Right hindlimb (tissue), 1 donor: ENCODE results near the gene MTHFS.
"Not testable (repeated sequence)": the region's sequence is repeated elsewhere in the genome, so short reads cannot be mapped to it uniquely, and the experiment has no call there.

Experiments used
- DNase-seq: peaks from one replicate; pipeline ENCODE4 v3.0.0-alpha.2; 2018

Gene MTHFS

GRCh38 chr15:79915776-79916501 is 19.1 kb upstream of the MTHFS start:
- DNase-seq, result not testable (repeated sequence)

DNA sequence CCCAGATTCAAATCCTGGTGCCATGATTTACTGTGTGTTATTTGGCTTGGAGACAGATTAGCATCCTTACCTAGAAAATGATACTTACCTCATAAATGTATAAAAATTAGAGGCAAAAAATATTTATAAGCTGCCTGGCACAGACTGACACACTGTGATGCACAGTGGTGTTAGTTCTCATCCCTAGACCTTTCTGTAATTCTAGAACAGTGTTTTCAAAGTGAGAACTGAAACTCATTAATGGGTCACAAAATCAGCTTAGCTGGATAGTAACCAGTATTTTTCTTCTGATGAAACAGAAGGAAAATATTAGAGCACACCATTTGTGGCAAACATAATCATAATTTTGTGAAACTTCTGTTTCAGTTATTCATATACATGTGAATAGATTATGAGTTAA is 17.9 kb upstream of the MTHFS start:
- no peak for DNase-seq

DNA sequence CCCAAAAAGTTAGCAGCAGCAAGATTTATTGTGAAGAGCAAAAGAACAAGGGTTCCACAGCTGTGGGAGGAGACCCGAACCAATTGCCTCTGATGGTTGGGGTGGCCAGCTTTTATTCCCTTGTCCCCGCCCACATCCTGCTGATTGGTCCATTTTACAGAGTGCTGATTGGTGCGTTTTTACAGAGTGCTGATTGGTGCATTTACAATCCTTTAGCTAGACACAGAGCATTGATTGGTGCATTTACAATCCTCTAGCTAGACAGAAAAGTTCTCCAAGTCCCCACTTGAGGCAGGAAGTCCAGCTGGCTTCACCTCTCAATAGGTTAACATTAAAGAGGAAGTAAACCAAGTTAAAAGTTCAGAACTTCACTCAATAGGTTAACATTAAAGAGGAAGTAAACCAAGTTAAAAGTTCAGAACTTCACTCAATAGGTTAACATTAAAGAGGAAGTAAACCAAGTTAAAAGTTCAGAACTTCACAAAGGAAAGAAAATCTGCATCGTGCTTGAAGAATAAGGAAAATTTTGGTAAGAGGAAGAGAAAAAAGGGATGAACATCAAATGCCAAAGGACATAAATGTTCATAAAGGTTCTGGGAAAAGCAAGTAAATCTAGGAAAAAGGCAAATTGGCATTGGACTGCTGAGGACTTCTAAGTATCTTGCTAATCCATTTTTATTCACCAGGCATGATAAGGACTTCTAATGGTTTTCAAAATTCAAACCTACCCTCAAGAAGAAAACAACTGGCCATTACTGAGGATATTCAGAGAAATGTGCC is 12.9 kb upstream of the MTHFS start:
- DNase-seq, result not testable (repeated sequence)

- no peak for DNase-seq
Measured at GRCh38 chr15:79904271-79904670, 7.5 kb upstream of the MTHFS start.

DNA sequence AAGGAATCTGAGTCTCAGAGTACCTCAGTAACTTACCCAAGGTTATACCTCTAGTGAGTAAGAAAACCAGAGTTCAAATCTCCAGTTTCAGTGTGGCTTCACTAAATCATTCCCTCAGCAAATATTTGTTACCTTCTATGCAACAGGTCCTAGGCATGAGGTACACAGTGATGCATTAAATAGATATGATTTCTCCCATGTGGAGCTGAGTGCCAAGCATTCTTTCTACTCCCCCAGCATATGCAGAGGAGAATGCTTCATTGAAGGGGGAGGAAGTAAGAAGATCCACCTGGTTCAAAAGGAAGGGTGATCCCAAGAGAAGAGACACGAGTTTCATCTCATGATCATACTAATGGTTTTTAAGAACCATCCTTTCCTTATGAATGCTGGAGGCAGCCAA is 6.8 kb upstream of the MTHFS start:
- DNase-seq, result no peak

- DNase-seq, result no peak
Measured at GRCh38 chr15:79903144-79903543, 6.3 kb upstream of the MTHFS start.

DNA sequence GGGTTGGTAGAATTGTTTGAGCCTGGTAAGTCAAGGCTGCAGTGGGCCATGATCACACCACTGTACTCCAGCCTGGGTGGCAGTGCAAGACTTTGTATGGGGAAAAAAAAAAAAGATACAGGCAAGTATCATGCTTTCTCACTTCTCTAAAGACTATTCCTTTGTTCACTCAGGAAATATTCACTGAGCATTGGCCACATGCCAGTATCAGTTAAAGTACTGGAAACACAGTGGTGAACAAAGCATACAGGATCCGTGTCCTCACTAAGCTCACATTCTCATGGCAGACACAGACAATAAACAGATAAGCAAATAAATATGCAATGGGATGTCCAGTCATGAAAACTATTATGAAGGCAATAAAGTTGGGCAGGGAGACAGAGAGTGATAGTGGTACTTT is 5.1 kb upstream of the MTHFS start:
- DNase-seq, result no peak

DNA sequence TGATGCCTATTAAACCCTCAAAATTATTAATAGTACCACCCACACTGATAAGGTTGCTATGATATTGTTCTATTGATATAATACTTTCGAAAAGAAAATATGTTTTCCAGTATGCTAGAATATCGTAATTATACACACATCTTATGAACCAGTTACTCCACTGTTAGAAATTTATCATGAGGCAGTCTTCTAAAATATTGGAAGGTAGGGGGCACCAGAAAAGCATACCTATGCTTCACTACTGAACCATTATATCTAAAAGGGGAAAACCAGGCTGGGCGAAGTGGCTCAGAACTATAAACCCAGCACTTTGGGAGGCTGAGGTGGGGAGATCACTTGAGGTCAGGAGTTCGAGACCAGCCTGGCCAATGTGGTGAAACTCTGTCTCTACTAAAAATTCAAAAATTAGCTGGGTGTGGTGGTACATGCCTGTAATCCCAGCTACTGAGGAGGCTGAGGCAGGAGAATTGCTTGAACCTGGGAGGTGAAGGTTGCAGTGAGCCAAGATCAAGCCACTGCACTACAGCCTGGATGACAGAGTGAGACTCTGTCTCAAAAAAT is 4.1 kb upstream of the MTHFS start:
- DNase-seq, result not testable (repeated sequence)

- DNase-seq, result no peak
Measured at GRCh38 chr15:79900087-79900486, 3.3 kb upstream of the MTHFS start.

DNA sequence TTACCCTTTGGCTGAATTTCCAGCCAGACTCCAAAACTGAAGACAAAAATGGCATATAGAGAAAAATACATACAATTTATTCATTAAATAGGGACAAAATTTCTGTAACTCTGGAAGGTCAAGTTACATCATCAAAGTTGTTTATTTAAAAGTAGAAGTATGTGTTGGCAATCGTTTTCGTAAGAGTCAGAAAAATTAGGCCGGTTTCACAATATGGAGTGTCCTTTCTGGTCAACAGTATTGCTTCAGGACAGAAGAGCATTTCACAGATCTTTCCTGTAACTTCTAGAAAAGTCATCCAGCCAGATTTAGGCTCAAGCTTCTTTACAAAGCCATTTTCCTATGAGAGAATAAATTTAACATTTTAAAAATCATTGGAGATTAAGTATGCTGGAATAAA is 2.0 kb upstream of the MTHFS start:
- not testable (repeated sequence) for DNase-seq

DNA sequence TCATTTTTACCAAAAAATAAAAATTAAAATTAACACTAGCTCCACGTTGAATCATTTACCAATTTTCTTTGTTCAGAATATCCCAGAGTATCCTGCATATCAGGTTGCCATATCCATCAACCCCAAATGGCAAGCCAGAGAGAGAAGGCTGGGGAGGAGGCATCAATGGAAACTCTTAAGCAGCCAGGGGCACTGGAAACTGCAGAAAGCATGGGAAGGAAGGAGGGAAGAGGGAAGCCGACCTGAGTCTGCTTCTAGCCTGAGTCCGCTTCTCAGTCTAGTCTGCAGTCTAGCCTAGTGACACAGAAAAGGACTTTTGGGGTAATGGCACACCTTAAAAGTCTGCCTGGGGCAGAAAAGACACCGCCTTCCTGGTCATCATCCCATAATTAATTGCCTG is 1.6 kb upstream of the MTHFS start:
- DNase-seq, result no peak

GRCh38 chr15:79897701-79898113 is 893 bp upstream of the MTHFS start:
- DNase-seq, result no peak

DNA sequence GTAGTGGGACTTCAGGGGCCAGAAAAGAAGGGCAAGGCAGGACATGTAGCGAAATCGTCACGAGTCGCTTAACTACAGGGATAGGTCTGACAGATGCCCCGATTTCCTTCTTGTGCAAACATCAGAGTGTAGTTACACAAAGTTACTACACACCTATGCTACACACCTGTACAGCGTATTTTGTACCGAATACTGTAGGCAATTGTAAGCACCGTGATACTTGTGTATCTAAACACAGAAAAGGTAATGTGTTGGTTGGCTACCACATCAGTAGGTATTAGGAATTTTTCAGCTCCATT is 515 bp upstream of the MTHFS start:
- DNase-seq, result no peak

- no peak for DNase-seq
Measured at GRCh38 chr15:79896131-79896633, 632 bp downstream of the MTHFS start.

DNA sequence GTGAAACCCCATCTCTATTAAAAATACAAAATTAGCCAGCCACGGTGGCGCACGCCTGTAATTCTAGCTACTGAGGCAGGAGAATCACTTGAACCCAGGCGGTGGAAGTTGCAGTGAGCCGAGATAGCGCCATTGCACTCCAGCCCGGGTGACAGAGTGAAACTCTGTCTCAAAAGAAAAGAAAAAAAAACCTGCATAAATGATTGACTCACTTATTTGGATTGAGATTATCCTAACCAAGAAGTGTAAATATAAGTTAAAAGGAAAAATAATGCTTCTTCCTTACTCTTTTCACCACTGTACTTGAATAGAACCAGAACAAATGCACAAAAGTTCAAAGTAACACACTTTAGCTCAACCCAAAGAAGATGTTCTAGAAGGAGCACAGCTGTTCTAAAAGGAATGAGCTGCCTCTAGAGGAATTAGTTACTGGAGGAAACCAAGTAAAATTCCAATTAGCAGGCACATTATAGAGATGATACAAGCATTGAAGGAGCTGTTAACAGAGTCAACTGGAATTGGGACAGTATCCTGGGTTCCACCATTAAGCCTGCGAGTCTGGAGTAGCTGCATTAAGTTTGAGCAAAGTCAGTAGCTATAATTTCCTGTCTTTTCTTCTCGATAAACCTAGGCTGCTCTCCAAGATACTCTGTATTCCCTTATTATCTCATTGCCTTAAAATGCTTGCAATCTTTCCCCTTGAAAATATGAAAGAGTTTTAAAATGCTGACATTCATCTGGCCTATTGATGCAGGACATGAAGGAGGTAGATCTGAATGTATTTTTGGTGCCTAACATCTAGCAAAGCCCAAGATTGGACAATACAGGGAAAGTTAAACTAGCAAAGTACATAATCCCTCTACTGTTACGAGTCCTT is 9.5 kb downstream of the MTHFS start:
- DNase-seq, result no peak

GRCh38 chr15:79886124-79886523 is 10.7 kb downstream of the MTHFS start:
- DNase-seq, result no peak

DNA sequence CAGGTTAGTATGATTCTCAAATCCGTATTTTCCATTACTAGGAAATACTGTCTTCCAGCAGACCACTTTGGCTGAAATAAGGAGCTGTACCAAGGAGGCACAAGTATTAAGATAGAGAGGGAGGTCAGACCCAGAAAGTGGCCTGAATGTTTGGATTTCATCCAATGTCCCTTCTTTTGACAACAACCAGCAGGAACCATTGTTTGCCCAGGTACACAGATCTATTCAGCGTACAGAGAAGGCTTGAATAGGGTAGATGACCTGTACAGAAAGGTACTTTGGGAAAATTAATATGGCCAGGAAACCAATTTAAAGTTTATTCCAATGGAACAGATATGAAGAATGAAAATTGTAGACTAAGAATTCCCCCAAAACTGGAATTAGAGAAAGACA is 12.6 kb downstream of the MTHFS start:
- no peak for DNase-seq

DNA sequence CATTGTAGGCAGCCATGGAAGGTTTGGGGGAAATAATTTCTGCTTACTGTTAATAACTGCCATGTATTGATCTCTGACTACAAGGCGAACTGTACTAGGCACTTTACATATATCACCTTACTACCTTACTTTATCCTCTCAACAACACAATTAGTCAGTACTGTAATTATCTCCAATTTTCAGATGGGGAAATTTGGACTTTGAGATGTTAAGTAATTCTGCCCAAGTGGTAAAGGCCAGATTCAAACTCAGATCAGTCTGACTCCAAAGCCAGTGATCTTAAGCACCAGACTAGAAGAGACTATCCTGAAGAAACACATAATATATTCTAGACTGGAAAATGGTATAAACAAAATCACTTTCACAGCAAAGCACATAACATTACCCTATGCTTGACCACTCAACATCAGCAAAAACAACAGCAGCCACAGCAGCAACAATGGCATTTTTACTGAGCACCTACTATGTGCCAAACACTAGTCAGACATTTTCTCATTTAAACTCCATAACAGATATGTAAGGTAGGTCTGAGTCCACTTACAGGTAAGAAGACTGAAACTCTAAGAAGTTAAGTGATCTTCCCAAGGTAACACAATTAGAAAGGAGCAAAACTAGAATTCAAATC is 13.1 kb downstream of the MTHFS start:
- no peak for DNase-seq

DNA sequence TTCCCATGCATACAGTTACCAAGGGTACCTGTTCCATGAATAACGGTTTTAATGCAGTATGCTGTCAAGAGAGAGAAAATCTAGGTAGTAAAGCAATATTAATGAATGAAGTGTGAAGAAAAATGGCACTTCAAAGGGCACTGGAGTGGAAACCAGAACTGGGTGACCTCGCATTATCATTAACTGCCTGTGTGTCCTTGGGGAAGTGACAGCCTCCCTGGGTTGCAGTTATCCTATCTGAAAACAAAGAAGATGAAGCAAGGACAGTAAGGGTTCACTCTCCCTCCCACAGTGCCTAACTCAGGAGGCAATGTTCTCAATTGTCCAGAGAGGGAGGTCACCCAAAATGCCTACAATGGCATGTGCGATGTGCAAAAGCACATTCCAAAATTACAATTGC is 15.1 kb downstream of the MTHFS start:
- DNase-seq, result no peak

- DNase-seq, result no peak
Measured at GRCh38 chr15:79881254-79881653, 15.6 kb downstream of the MTHFS start.

GRCh38 chr15:79878078-79878705 is 18.6 kb downstream of the MTHFS start:
- DNase-seq, result no peak

DNA sequence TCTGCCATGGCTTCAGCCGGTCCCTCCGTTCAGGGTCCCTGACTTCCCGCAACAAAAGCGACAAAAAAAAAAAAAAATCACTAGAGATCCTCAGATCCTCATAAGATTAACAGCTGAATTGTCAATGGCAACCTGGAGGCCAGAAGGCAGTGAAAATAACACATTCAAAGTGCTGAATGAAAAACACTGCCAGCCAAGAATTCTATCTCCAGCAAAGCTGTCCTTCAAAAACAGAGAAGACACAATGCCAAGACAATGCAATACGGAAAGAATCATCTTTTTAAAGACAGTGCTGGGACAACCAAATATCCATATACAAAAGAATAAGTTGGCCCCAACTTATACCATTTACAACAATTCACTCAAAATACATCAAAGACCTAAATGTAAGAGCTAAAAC is 21.6 kb downstream of the MTHFS start:
- no peak for DNase-seq
